ENCODE measurements around the gene CCDC169.

GRCh38 chr13:36242761-36243160 lies 54.9 kb downstream of the CCDC169 start:
- TF ChIP-seq, protein P1, sequence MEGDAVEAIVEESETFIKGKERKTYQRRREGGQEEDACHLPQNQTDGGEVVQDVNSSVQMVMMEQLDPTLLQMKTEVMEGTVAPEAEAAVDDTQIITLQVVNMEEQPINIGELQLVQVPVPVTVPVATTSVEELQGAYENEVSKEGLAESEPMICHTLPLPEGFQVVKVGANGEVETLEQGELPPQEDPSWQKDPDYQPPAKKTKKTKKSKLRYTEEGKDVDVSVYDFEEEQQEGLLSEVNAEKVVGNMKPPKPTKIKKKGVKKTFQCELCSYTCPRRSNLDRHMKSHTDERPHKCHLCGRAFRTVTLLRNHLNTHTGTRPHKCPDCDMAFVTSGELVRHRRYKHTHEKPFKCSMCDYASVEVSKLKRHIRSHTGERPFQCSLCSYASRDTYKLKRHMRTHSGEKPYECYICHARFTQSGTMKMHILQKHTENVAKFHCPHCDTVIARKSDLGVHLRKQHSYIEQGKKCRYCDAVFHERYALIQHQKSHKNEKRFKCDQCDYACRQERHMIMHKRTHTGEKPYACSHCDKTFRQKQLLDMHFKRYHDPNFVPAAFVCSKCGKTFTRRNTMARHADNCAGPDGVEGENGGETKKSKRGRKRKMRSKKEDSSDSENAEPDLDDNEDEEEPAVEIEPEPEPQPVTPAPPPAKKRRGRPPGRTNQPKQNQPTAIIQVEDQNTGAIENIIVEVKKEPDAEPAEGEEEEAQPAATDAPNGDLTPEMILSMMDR (conservative IDR thresholded peaks at IDR 0.05; ENCODE audit: low read length), result no peak
- TF ChIP-seq EZH2phosphoT487 (IDR thresholded peaks at IDR 0.05; ENCODE audit: borderline replicate concordance), result no peak

All from Loucy (cell line).